H9 (cell line): ENCODE results near the gene COMP. TPM values are rescaled to one million over a fixed set of nuclear protein-coding genes. Genes with fewer than 3 reads are reported as not detected.

Experiments
- DNase-seq: peaks from one replicate; pipeline ENCODE4 v3.0.0-alpha.2; 2017
- H2AFZ ChIP-seq: one replicate; pipeline ENCODE4 v1.6.1; 2013; ENCODE audit warnings: mild to moderate bottlenecking, low read length, control low read depth, moderate library complexity
- H2AK5ac ChIP-seq: 2 replicates; pipeline ENCODE4 v1.6.1; 2013; ENCODE audit warnings: low read length, control low read depth, mixed read lengths; ENCODE audit not compliant: insufficient read length
- H2BK120ac ChIP-seq: one replicate; pipeline ENCODE4 v1.6.1; 2013; ENCODE audit warnings: low read depth, mild to moderate bottlenecking, low read length, control low read depth, inconsistent platforms; ENCODE audit not compliant: poor library complexity, severe bottlenecking
- H2BK12ac ChIP-seq: 2 replicates; pipeline ENCODE4 v1.6.1; 2013; ENCODE audit warnings: low read length, control low read depth, mixed read lengths, low read depth; ENCODE audit not compliant: insufficient read length
- H2BK15ac ChIP-seq: 2 replicates; pipeline ENCODE4 v1.6.1; 2013; ENCODE audit warnings: low read depth, low read length, control low read depth
- H2BK20ac ChIP-seq: one replicate; pipeline ENCODE4 v1.6.1; 2013; ENCODE audit warnings: low read depth, mild to moderate bottlenecking, low read length, control low read depth, inconsistent platforms; ENCODE audit not compliant: poor library complexity, severe bottlenecking
- H2BK5ac ChIP-seq: 2 replicates; pipeline ENCODE4 v1.6.1; 2013; ENCODE audit warnings: low read length, control low read depth, mixed read lengths; ENCODE audit not compliant: insufficient read length
- H3K14ac ChIP-seq: 2 replicates; pipeline ENCODE4 v1.6.1; 2013; ENCODE audit warnings: low read length, control low read depth; ENCODE audit not compliant: insufficient read depth
- H3K18ac ChIP-seq: 2 replicates; pipeline ENCODE4 v1.6.1; 2013; ENCODE audit warnings: low read depth, mild to moderate bottlenecking, mixed read lengths, low read length, control low read depth; ENCODE audit not compliant: insufficient read length
- H3K23ac ChIP-seq: 2 replicates; pipeline ENCODE4 v1.6.1; 2013; ENCODE audit warnings: low read length, control low read depth, mixed read lengths, low read depth; ENCODE audit not compliant: insufficient read length
- H3K23me2 ChIP-seq: 2 replicates; pipeline ENCODE4 v1.6.1; 2013; ENCODE audit warnings: low read depth, mild to moderate bottlenecking, mixed read lengths, low read length, control low read depth; ENCODE audit not compliant: insufficient read length, poor library complexity, severe bottlenecking
- H3K27ac ChIP-seq: 2 replicates; pipeline ENCODE4 v1.5.1; 2013; ENCODE audit warnings: low read length, control low read depth, mixed read lengths, low read depth; ENCODE audit not compliant: insufficient read length
- H3K27me3 ChIP-seq: 2 replicates; pipeline ENCODE4 v1.6.1; 2013; ENCODE audit warnings: low read length, control low read depth, inconsistent platforms; ENCODE audit not compliant: insufficient read depth
- H3K4ac ChIP-seq: 2 replicates; pipeline ENCODE4 v1.6.1; 2013; ENCODE audit warnings: low read depth, mild to moderate bottlenecking, control low read depth, inconsistent platforms, low read length, moderate library complexity
- H3K4me1 ChIP-seq: 2 replicates; pipeline ENCODE4 v1.6.1; 2013; ENCODE audit warnings: low read length, control low read depth, inconsistent platforms; ENCODE audit not compliant: insufficient read depth
- H3K4me2 ChIP-seq: 2 replicates; pipeline ENCODE4 v1.6.1; 2013; ENCODE audit warnings: low read length, control low read depth, mixed read lengths; ENCODE audit not compliant: insufficient read length, insufficient read depth
- H3K56ac ChIP-seq: 2 replicates; pipeline ENCODE4 v1.6.1; 2013; ENCODE audit warnings: low read depth, mild to moderate bottlenecking, mixed read lengths, low read length, control low read depth; ENCODE audit not compliant: insufficient read length
- H3K79me1 ChIP-seq: 2 replicates; pipeline ENCODE4 v1.6.1; 2013; ENCODE audit warnings: low read depth, mild to moderate bottlenecking, moderate library complexity, low read length, control low read depth, inconsistent platforms; ENCODE audit not compliant: insufficient read depth, poor library complexity, severe bottlenecking
- H3K79me2 ChIP-seq: 2 replicates; pipeline ENCODE4 v1.6.1; 2013; ENCODE audit warnings: low read length, control low read depth, inconsistent platforms; ENCODE audit not compliant: insufficient read depth
- H3K9ac ChIP-seq: 2 replicates; pipeline ENCODE4 v1.6.1; 2013; ENCODE audit warnings: low read length, control low read depth, mixed read lengths; ENCODE audit not compliant: insufficient read length; ENCODE audit errors: extremely low read depth
- H3K9me3 ChIP-seq: one replicate; pipeline ENCODE4 v1.6.1; 2013; ENCODE audit warnings: low read depth, low read length, inconsistent platforms; ENCODE audit not compliant: control insufficient read depth
- H3T11ph ChIP-seq: one replicate; pipeline ENCODE4 v1.6.1; 2013; ENCODE audit warnings: mild to moderate bottlenecking, low read length, control low read depth, inconsistent platforms
- H4K20me1 ChIP-seq: one replicate; pipeline ENCODE4 v1.6.1; 2013; ENCODE audit not compliant: control insufficient read depth, insufficient read length, insufficient read depth
- H4K5ac ChIP-seq: 2 replicates; pipeline ENCODE4 v1.6.1; 2013; ENCODE audit warnings: low read depth, mild to moderate bottlenecking, mixed read lengths, low read length, control low read depth; ENCODE audit not compliant: insufficient read length
- H4K8ac ChIP-seq: replicated peaks from 2 replicates; pipeline ENCODE4 v1.6.1; 2013; ENCODE audit warnings: low read length, control low read depth, mixed read lengths, low read depth; ENCODE audit not compliant: insufficient read length
- H4K91ac ChIP-seq: 2 replicates; pipeline ENCODE4 v1.6.1; 2013; ENCODE audit warnings: low read depth, mild to moderate bottlenecking, moderate library complexity, mixed read lengths, low read length, control low read depth; ENCODE audit not compliant: insufficient read length
- H3K27ac Mint-ChIP-seq, 3 experiments: 2 replicates in 2 of 3; 3 replicates in 1 of 3; pipeline ENCODE4 v1.8.0; 2020 to 2021; ENCODE audit warnings: mixed read lengths in 3 of 3, mild to moderate bottlenecking in 1 of 3, moderate library complexity in 1 of 3
- H3K27me3 Mint-ChIP-seq: 2 replicates; pipeline ENCODE4 v1.8.0; 2021; ENCODE audit warnings: low read depth, mild to moderate bottlenecking, moderate library complexity, mixed read lengths
- H3K36me3 Mint-ChIP-seq, 3 experiments: 2 replicates in 2 of 3; 3 replicates in 1 of 3; pipeline ENCODE4 v1.8.0; 2020 to 2021; ENCODE audit warnings: low read depth in 3 of 3, mixed read lengths in 3 of 3; ENCODE audit not compliant: insufficient read depth in 1 of 3
- H3K4me1 Mint-ChIP-seq, 2 experiments: 2 replicates each; pipeline ENCODE4 v1.8.0; 2020; ENCODE audit warnings: mixed read lengths in 2 of 2
- H3K4me3 Mint-ChIP-seq, 2 experiments: 2 replicates in 1 of 2; 3 replicates in 1 of 2; pipeline ENCODE4 v1.8.0; 2020 to 2021; ENCODE audit warnings: mild to moderate bottlenecking in 2 of 2, mixed read lengths in 2 of 2, moderate library complexity in 1 of 2
- H3K9me3 Mint-ChIP-seq, 2 experiments: 2 replicates in 1 of 2; 3 replicates in 1 of 2; pipeline ENCODE4 v1.8.0; 2020; ENCODE audit warnings: mild to moderate bottlenecking in 2 of 2, mixed read lengths in 2 of 2, moderate library complexity in 1 of 2
- CTCF ChIP-seq: fragments of 200-600 bp; sonication (generic); conservative IDR thresholded peaks from 3 replicates; pipeline ENCODE4 v1.8.0; 2021; ENCODE audit warnings: antibody characterized with exemption, mild to moderate bottlenecking
- WGBS: extraction: QIAGEN DNeasy Blood & Tissue Kit; methylation state at CpG from one replicate; pipeline ENCODE4 v1.1.7; 2013; ENCODE audit warnings: missing lambda C conversion rate, low lambda C conversion rate, mixed read lengths; ENCODE audit not compliant: insufficient read length; ENCODE audit errors: extremely low coverage; 5-methylcytosine and 5-hydroxymethylcytosine counted together
- total RNA-seq: library from RNA; stranded (reverse); gene quantifications from 2 replicates; pipeline ENCODE4 v1.2.1, GENCODE V29; 2021

The COMP gene
- total RNA-seq, 1 experiment from 2014 or later = 0.15 TPM

- Histone ChIP-seq H3K23ac (no peak within 1 kb of the TSS), H3K14ac (peak within 1 kb of the TSS; percentile 69), H3K4me2 (peak within 1 kb of the TSS; percentile 90), H3K4me1 (no peaks in the 10 kb centered on the region), H3K79me1 (peaks cover 3% of the 10 kb centered on the region), H3K56ac (no peak within 1 kb of the TSS), H2BK5ac (no peak within 1 kb of the TSS), H4K8ac (no peak within 1 kb of the TSS), H2AK5ac (no peak within 1 kb of the TSS), H4K20me1 (no peaks in the 10 kb centered on the region), H3K27me3 (peaks cover 3% of the 10 kb centered on the region; the same call in 1 of the 2 replicates), H2BK120ac (no peak within 1 kb of the TSS), H2BK12ac (no peak within 1 kb of the TSS), H3T11ph (no peak within 1 kb of the TSS), H3K9ac (peak within 1 kb of the TSS; percentile 80), H2AFZ (no peak within 1 kb of the TSS), H3K9me3 (no peaks in the 10 kb centered on the region), H3K4ac (no peak within 1 kb of the TSS), H4K91ac (no peak within 1 kb of the TSS), H3K27ac (no peak within 1 kb of the TSS), H3K18ac (no peak within 1 kb of the TSS), H3K23me2 (peaks cover 8% of the 10 kb centered on the region), H3K79me2 (peaks cover 33% of the 10 kb centered on the region; the same call in 1 of the 2 replicates), H2BK20ac (no peak within 1 kb of the TSS), H2BK15ac (no peak within 1 kb of the TSS), H4K5ac (no peak within 1 kb of the TSS)
- Mint-ChIP-seq H3K27ac (peak within 1 kb of the TSS; percentile 76 to 81 (median 79); a peak in 5 of 7 replicates), H3K27me3 (peaks cover 29% of the 10 kb centered on the region), H3K9me3 (peaks cover 8 to 9% of the 10 kb centered on the region in 2 experiments), H3K4me3 (peak within 1 kb of the TSS; percentile 92 to 98), H3K36me3 (peaks cover 19 to 29% (median 21%) of the 10 kb centered on the region in 3 experiments), H3K4me1 (peaks cover 24 to 27% of the 10 kb centered on the region in 2 experiments)
- no CpG with 5 or more reads among the region's 96 CpGs for WGBS
- peak; percentile 96 for DNase-seq
- no peak for TF ChIP-seq CTCF
These were observed 40.6 kb upstream of the COMP start, which contains the start of gene UPF1 for GRCh38 chr19:18831524-18832305. Gene UPF1, plus strand, starts transcription at chr19:18831959. Its CDS starts 251 bp downstream, at chr19:18832210.
